ENCODE data around the gene RALGPS1.

The RALGPS1 gene

DNA sequence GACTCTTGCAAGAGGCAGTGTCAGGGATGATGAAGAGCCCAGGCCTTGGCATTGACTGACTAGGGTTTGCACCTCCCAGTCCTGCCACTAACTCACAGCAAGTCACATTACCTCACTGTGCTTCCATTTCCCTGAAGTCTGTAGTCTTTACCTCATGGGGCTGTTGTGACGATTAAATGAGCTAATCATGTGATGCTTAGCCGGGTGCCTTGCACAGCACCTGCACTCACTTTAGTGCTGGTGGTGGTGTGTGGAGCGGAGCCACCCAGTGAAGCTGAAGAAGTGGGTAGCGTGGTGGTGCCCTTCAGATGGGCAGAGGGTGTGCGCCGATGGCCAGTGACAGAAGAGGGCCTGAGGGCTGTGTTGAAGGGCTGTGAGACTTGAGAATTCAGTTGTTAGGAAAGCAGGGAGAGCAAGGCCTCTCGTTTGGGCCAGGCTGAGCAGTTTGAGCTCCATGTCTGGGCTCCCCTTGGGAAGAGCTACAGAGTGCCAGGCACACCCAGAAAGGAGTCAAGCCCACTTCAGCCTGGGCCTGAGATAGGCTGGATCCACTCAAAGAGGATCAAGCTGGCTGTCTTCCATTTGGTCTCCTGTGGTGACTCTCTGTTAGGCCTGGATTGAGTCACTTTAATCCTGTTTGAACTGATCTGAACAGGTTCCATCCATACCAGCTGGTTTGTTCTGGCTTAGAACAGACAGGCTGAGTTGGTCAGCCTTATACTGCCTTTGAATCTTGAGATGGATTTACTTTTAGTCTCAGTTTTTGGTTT is 42.5 kb downstream of the RALGPS1 start:
- DNase-seq (ENCODE audit: low read depth), result no peak

DNA sequence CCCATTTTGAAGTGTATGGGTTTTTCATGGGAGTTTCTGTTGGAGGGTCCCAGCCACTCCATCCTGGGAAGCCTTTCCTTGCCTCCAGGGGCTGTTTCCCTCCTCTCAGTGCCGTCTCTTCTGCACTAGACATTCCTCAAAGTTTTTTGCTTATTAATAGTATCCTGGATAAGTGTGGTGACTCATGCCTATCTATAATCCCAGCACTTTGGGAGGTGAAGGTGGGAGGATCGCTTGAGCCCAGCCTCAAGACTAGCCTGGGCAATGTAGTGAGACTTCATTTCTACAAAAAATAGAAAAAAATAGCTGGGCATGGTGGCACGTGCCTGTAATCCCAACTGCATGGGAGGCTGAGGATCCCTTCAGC is 43.1 kb downstream of the RALGPS1 start:
- no peak for DNase-seq (ENCODE audit: low read depth)

DNA sequence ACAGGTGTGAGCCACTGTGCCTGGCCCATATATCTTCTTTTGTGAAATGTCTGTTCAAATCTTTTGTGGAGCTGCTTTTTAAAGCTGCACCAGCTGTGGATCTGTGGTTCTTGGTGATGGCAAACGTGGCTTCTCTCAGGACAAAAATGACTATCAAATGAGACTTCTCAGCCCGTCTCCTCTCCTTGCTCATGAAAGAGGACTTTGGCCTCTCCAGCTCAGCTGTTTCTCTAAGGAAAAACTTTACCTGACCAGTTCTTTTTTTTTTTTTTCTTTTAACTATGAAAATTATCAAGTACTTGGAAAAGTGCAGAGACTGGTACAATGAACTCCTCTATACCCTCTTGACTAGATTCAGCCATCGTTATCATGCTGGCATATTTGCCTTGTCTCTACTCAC is 44.8 kb downstream of the RALGPS1 start:
- DNase-seq (ENCODE audit: low read depth), result no peak

DNA sequence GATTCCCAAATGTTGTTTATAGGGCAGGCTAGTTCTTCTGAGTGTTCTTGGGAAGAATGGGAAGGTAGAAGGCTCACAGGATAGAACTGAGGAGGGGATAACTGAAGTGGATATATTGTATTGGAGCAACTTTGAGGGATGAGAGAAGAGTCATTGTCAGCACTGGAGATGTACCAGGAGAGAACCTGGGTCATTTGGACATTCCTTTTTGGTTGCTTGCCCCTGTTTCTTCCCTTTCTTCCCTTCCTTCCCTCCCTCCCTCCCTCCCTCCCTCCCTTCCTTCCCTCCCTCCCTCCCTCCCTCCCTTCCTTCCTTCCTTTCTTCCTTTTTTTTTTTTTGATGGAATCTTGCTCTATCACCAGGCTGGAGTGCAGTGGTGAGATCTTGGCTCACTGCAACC is 45.3 kb downstream of the RALGPS1 start:
- DNase-seq (ENCODE audit: low read depth), result no peak

DNA sequence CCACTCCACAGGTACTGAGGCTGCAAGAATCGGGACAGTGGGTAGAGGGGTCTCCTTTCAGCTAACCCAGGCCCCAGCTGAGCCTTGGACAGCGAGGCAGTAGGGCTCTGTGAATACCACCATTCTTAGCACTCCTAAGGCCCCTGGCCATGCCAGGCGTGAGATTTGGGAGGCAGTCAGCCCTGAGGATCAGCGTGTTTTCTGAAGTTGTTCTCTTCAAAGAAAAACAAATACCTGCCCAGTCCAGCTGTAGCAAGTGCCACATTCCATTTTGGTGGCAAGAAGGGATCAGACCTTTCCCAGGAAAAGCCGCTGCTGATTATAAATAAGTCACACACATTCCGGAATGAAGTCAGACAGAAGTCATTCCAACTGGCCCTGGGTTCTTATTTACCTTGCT is 47.8 kb downstream of the RALGPS1 start:
- no peak for DNase-seq (ENCODE audit: low read depth)

DNA sequence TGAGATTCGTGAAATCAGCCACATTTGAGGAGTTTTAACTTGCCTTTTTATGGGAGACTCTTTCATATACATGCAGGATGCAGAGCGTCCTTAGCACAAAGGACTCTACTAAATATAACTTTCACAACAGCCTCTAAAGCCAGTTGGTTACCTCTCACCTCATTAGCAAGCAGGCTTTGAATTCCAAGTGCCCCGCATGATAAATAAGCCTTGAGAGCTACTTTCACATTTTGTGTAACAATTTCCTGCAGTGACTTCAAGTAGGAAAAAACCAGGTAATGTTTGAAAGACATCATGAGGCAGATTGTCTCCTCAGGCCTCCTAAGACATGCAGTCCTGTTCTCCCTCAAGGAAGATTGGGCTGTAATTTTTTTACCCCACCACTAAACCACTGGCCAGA is 50.5 kb downstream of the RALGPS1 start:
- DNase-seq (ENCODE audit: low read depth), result no peak

DNA sequence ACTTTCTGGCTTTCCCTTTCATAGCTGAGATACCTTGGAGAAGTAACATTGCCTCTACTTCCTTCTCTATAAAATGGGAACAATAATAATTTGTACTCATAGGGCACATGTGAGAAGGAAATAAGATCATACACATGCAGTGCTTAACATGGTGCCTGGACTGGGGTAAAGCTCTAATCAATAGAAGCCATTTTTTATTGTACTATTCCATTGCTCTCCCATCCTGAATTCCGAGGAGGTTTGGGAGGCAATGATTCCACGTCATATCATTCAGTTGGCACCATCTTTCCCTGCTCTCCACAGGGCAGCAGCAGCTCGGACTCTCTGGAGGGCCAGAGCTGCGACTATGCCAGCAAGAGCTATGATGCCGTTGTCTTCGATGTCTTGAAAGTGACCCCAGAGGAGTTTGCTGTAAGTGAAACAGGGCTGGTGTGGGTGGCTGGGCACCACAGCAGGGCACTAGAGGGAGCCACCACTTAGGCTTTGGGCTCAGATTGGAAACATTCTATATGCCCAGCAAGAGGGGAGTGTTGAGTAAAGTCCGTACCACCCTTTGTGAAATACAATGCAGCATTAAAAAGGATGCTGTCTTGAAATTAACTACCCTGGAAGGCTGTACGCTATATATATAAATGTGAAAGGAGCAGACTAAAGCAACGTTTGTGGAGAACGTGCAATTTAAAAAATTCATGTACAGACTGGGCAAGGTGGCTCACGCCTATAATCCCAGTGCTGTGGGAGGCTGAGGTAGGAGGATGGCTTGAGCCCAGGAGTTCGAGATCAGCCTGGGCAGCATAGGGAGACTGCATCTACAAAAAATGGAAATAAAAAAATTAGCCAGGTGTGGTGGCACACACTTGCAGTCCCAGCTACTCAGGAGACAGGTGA is 51.2 kb downstream of the RALGPS1 start:
- DNase-seq (ENCODE audit: low read depth), result no peak

DNA sequence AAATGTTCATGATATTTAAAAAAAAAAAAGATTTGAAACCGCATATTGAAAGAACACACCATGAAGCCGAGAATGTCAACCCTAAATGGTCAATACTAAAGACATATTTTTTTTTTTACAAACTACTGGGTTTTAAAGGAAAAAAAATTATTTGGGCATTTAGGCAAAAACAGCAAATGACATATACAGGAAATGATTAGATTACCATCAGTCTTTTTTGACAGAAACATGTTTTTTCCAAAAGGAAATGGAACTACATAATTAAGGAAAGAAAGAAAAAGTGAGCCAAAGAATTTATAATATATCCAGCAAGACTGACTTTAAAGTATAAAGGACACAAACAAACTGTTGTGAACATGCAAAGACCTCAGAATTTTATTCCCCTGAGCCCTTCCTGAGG is 56.7 kb downstream of the RALGPS1 start:
- DNase-seq (ENCODE audit: low read depth), result no peak

DNA sequence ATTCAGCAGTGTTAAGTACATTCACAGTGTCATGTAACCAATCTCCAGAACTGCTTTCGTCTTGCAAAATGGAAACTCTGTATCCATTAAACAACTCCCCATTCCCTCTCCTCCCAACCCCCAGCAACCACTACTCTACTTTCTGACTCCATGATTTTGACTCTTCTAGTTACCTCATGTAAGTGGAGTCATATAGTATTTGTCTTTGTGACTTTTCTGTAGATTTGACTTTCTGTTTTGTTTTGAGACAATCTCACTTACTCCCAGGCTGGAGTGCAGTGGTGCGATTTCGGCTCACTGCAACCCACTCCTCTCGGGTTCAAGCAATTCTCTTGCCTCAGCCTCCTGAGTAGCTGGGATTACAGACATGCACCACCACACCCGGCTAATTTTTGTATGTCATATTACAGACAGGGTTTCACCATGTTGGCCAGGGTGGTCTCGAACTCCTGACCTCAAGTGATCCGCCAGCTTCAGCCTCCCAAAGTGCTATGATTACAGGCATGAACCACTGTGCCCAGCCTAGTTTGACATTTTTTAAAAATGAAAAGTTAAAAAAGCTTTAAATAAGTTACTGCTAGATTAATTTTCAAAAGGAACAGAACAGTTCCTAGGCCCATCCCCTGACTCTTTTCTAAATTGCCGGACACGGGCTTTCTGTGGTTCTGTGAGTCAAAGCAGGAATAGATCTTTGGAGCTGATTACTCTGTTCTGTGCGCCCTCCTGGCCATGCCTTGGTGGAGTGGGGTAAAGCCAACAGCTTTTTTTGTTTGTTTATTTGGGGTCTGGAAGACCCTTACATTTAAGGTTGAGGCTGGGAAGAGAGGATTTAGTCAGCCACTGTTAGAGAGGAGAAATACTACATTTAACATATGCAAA is 59.3 kb downstream of the RALGPS1 start:
- no peak for DNase-seq (ENCODE audit: low read depth)

DNA sequence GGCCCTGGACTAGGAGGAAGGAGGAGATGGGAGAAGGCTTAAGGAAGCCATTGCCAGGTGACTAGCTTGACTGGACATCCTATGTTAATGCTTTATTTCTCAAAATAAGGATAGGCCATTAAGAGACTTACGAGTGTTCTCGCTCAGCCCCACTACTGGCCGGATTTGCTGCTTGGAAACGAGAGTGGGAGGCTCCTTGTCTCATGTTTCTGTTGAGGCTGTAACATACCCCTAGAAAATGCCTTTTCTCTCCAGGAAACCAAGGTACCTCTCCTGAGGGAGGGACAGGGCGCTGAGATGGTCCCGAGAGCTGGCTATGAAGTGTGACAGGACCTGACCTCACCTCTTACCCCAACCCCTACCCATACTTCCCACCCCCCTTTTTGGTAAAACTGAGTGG is 60.0 kb downstream of the RALGPS1 start:
- DNase-seq (ENCODE audit: low read depth), result no peak

DNA sequence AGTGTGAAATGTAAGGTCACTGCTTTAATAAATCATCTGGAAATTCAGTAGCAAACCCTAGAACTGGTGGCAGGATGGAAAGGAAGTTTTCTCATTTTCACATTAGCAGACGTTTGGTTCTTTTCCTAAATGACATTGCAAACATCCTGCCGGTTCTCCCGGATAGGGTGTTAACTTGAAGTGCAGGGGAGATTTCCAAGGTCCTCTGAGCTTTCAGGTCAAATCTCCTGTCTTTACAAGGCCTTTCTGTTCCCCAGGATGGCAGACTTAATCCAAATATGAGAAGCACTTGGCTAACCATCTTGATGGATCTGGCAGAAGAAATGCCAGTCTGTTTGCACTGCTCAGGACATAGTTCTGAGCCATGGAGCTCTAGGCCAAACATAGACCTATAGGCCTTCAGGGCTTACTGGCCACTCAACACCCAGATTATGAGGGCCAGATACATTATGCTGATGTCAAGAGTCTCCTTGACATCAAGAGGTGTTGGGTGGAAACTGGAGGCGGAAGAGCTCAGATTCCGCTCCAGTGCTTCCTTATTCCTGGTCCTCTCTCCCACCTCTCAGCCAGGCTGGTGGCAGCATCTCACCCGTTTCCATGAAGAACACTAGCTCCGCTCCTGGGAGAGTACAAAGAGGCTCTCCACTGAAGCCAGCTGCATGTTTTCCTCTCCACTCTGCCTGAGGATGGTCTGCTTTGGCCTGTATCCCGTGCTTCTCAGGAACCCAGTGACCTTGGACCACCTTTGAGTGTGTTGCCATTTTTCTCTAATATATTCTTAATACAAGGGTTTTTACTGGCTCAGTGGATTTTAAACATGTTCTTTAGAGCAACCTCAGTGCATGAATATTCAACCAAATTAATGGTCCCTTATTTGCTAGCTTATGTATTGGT is 61.0 kb downstream of the RALGPS1 start:
- DNase-seq (ENCODE audit: low read depth), result no peak

DNA sequence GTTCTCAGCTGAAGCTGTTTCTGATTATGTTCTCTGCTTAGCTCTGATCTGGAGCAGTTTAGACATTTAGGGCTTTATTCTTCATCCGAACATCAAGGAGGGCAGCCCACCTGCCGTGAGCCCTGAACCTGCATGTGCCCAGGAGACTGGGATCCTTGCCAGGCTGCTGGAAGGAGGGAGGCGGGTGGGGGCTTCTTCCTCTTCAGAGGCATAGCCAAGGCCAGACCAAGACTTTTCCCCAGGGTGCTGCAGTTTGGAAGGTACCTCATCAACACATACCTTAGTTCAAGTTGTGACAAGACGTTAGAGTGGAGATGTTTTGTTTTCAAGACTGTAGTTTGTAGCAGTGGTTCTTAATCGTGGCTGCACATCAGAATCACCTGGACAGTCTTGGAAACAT is 64.9 kb downstream of the RALGPS1 start:
- DNase-seq (ENCODE audit: low read depth), result no peak

DNA sequence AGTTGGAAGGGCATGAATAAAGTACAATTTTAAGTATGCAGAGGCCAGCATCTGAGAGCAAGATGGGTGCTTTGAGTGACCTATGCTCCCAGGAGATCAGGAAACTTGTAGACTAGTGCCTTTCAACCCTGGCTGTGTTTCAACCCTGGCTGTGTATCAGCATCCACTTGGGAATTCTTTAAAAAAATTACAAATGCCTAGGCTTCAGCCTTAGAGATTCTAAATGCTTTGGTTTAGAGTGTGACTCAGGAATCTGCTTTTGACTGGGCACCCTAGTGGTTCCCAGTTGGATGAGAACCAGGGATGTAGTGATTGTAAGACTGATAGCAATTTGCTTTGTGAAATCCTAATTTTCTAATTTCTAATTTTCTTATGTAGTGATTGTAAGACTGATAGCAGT is 65.6 kb downstream of the RALGPS1 start:
- no peak for DNase-seq (ENCODE audit: low read depth)

DNA sequence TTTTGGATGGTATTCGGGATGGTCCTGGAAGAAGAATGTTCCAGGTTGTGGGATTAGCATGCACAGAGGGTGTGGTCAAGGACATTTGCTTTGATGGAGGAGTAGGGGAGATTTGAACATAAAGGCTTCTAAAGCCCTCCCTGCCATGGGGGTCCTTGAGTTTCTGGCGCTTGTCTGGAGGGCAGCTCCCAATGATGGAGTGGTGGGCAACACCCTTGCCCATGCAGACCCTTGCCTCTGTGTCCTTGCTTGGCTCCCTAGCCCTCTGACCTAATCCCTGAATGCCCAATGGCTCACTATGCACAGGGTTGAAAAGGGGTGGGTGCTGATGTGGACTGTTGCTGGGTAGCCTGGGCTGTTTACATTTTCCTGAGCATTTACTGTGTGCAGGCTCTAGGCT is 66.6 kb downstream of the RALGPS1 start:
- no peak for DNase-seq (ENCODE audit: low read depth)

DNA sequence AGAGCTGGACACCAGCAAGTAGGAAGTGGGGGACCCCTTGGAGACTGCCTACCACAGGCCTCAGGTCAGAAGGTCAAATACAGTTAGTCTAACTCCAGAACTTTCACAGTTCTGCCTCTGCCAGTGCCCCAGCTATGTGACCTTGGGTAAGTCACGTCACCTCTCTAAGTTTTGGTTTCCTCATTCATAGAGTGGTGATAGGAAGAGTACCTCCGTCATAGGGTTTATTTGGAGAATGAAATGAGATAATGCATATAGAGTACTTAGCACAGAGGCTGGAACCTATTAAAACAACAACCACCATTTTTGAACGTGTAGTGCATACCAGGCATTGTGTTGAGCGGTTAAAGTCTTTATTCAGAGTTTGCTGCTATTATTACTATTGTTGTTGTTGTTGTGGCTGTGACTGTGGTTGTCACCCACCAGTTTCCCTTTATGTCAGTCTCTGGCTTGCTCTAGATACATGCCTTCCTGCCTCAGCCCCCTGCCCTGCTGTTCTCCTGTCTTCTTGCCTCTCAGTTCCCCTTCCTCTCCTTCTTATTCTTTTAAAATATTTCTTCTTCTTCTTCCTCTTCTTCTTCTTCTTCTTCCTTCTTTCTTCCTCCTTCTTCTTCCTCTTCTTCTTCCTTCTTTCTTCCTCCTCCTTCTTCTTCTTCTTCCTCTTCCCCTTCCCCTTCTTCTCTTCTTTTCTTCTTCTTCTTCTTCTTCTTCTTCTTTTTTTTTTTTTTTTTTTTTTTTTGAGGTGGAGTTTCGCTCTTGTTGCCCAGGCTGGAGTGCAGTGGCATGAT is 67.8 kb downstream of the RALGPS1 start:
- no peak for DNase-seq (ENCODE audit: low read depth)

DNA sequence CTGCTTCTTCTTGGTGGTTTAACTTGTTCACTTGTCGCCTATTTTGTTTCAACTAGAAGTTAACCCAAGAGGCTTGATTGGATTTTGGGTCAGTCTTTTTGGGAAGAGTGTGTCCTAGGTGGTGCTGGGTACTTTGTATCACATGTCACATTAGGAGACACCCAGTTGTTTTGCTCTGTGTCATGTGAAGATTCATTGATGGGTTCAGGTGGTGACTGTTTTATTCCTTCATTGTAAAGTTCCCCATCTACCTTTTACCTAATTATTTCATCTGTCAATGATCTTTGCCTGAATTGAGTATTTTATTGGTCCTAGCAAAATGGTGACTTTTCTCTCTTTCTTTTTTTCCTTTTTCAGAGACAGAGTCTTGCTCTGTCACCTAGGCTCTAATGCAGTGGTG is 69.2 kb downstream of the RALGPS1 start:
- no peak for DNase-seq (ENCODE audit: low read depth)

DNA sequence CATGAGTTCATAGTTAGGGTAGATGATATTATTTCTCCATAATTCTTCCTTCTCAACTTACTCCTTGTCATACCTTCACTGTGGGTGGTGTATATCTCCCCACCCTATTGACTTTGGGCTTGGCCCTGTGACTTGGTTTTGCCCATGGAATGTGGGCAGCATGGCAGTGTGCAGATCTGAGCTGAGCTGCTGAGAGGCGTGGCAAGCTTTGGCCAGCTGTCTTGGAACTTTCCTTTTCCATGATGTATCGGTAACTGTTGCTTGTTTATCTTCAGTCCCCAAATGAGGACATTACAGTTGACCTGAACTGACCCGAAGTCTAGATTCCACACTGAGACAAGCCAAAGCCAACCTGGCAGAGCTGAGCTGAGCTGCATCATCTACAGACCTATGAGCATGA is 70.4 kb downstream of the RALGPS1 start:
- no peak for DNase-seq (ENCODE audit: low read depth)

DNA sequence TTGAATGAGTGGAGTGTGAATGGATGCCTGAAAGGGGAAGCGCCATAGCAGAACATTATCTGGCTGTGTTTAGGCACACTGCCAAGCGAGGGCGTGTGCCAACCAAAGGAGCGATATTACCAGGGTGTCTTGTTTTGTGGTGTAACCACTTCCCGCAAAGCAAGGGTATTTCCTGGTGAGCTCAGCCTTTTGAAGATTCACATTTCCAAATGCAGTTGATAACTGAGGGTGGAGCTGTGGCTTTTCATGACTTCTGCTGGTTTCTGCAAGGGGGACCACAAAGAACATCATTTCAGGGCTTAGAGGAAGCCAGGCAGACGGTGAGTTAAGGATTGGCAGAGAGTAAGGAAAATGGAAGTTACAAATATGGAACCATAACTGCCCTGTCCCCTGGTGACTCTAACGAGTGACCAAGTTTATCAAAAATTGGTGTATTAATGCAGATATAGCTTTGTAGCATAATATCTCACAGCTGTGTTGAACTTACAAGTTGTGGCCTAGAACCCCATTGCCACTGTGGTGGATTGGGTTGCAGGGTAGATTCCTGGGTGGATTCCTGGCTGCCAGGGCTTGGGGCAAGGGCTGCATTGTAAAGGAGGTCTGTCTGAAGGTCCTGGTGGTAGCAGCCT is 71.4 kb downstream of the RALGPS1 start:
- peak; percentile 59 for DNase-seq (ENCODE audit: low read depth)

DNA sequence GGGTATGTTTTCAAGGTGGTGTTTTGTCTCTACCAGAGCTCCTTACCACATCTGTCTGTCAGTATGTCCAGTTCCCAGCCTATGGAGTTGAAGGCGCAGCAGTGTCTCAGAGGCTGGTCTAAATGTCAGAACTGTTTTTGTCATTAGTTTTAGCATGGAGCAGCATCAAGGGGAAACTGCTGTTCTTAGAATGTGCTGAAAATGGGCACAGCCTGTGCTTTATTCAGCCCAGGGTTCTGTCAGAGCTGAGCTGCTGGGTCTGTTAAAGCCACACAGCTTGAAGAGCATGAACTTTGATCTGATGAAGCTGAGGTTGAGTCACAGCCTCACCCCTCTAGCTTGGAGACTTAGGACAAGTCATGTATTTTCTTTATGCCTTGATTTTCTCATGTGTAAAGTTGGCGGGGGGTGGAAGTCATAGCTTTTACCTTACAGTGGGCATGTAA is 71.9 kb downstream of the RALGPS1 start:
- no peak for DNase-seq (ENCODE audit: low read depth)

DNA sequence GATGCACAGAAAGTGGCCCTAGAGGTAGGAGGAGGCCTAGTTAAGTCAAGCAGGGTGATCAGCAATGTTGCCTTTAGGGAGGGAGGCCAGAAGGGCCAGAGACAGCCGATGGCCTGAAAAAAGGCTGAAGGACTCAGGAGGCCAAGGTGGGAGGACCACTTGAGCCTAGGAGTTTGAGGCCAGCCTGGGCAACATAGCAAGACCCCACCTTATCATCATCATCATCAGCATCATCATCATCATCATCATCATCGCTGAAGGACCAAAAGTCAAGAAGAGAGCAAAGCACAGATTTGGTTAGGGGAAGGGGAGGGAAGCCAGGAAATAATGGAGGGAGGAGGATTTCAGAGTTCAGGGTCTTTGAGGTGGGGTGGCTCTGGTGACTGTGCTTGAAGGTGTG is 74.3 kb downstream of the RALGPS1 start:
- DNase-seq (ENCODE audit: low read depth), result no peak
